Islet precursor cell (in vitro differentiated cells): Measurements from ENCODE around the gene PLEKHA8.
A peak's percentile ranks its signal among the peaks of the same experiment; 100 is the strongest.

ENCODE experiments used
- DNase-seq: peaks from one replicate; pipeline ENCODE4 v3.0.0-alpha.2; 2018

Gene PLEKHA8

GRCh38 chr7:30148426-30148825 is 120.2 kb downstream of the PLEKHA8 start:
- no peak for DNase-seq

- no peak for DNase-seq
Observed at GRCh38 chr7:30148951-30149459, 120.8 kb downstream of the PLEKHA8 start.

- no peak for DNase-seq
Observed at GRCh38 chr7:30149640-30150272, 121.5 kb downstream of the PLEKHA8 start.

GRCh38 chr7:30150711-30151110 is 122.5 kb downstream of the PLEKHA8 start:
- no peak for DNase-seq

GRCh38 chr7:30154111-30154587 is 125.9 kb downstream of the PLEKHA8 start:
- DNase-seq = no peak

- no peak for DNase-seq
Observed at GRCh38 chr7:30155481-30155880, 127.3 kb downstream of the PLEKHA8 start.

- no peak for DNase-seq
Observed at GRCh38 chr7:30157204-30157603, 129.0 kb downstream of the PLEKHA8 start.

- DNase-seq = no peak
Observed at GRCh38 chr7:30159163-30159562, 131.0 kb downstream of the PLEKHA8 start.

GRCh38 chr7:30159698-30160143 is 131.5 kb downstream of the PLEKHA8 start:
- DNase-seq = no peak

GRCh38 chr7:30160329-30160728 is 132.1 kb downstream of the PLEKHA8 start:
- no peak for DNase-seq

- no peak for DNase-seq
Observed at GRCh38 chr7:30162133-30162532, 133.9 kb downstream of the PLEKHA8 start.

- no peak for DNase-seq
Observed at GRCh38 chr7:30162622-30163124, 134.5 kb downstream of the PLEKHA8 start.

GRCh38 chr7:30163231-30163894 is 135.2 kb downstream of the PLEKHA8 start:
- no peak for DNase-seq

- DNase-seq = no peak
Observed at GRCh38 chr7:30164567-30164966, 136.4 kb downstream of the PLEKHA8 start.

GRCh38 chr7:30165590-30165989 is 137.4 kb downstream of the PLEKHA8 start:
- no peak for DNase-seq

GRCh38 chr7:30166155-30166840 is 138.1 kb downstream of the PLEKHA8 start:
- DNase-seq = peak; percentile 91

- DNase-seq = no peak
Observed at GRCh38 chr7:30166841-30167235, 138.6 kb downstream of the PLEKHA8 start.

- DNase-seq = no peak
Observed at GRCh38 chr7:30167901-30168300, 139.7 kb downstream of the PLEKHA8 start.

GRCh38 chr7:30168835-30169573 is 140.8 kb downstream of the PLEKHA8 start:
- peak; percentile 81 for DNase-seq

GRCh38 chr7:30169579-30169978 is 141.4 kb downstream of the PLEKHA8 start:
- no peak for DNase-seq

GRCh38 chr7:30170476-30171205 is 142.4 kb downstream of the PLEKHA8 start:
- DNase-seq = no peak
